ENCODE results near the gene GPR18.

GPR18 gene

GRCh38 chr13:99294198-99294597, 36.0 kb upstream of the GPR18 start:
- no peak overlapping the region for H3K4me3 ChIP-seq (ENCODE audit: severe bottlenecking)
- H3K4me1 ChIP-seq (ENCODE audit: insufficient read depth, poor library complexity, severe bottlenecking), result no peaks in the 10 kb centered on the region
- 0 out of 2 replicates have a peak, but pooled peaks cover 4% of the 10 kb centered on the region for H3K36me3 ChIP-seq (ENCODE audit: low read depth)
- no peak for TF ChIP-seq CTCF (IDR thresholded peaks at IDR 0.05; ENCODE audit: poor library complexity, severe bottlenecking)
- no peak overlapping the region for H3K27ac ChIP-seq (ENCODE audit: poor library complexity, severe bottlenecking)
- DNase-seq (ENCODE audit: low spot score), result no peak
- no peaks in the 10 kb centered on the region for H3K9me3 ChIP-seq (ENCODE audit: severe bottlenecking)
- no peaks in the 10 kb centered on the region for H3K27me3 ChIP-seq (ENCODE audit: insufficient read depth, poor library complexity, severe bottlenecking)
- no peak for ATAC-seq (ENCODE audit: low read depth)

DNA sequence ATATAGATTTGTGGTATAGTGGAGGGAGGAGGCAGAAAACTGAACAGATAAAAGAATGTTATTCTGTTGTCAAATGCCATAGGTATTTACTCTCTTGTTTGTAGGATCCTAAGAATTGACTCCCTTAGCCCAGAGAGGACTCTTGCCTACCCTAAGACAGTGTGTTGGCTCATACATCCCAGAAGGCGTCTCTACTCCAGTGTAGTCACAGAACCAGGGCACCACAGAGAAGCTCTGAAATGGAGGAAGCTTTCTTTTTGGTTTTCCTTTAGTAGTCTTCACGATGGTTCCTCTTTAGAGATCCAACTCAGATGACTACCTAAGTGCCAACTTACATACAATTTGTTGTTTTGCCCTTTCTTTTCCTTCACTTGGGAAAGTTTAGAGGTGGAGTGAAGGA, 35.0 kb upstream of the GPR18 start:
- Histone ChIP-seq H3K36me3 (ENCODE audit: low read depth) (0 out of 2 replicates have a peak, but pooled peaks cover 4% of the 10 kb centered on the region), H3K9me3 (ENCODE audit: severe bottlenecking) (no peaks in the 10 kb centered on the region), H3K4me1 (ENCODE audit: insufficient read depth, poor library complexity, severe bottlenecking) (no peaks in the 10 kb centered on the region), H3K27ac (ENCODE audit: poor library complexity, severe bottlenecking) (no peak overlapping the region), H3K4me3 (ENCODE audit: severe bottlenecking) (no peak overlapping the region), H3K27me3 (ENCODE audit: insufficient read depth, poor library complexity, severe bottlenecking) (no peaks in the 10 kb centered on the region)
- TF ChIP-seq CTCF (IDR thresholded peaks at IDR 0.05; ENCODE audit: poor library complexity, severe bottlenecking), result no peak
- ATAC-seq (ENCODE audit: low read depth) (no peak), DNase-seq (ENCODE audit: low spot score) (no peak)

DNA sequence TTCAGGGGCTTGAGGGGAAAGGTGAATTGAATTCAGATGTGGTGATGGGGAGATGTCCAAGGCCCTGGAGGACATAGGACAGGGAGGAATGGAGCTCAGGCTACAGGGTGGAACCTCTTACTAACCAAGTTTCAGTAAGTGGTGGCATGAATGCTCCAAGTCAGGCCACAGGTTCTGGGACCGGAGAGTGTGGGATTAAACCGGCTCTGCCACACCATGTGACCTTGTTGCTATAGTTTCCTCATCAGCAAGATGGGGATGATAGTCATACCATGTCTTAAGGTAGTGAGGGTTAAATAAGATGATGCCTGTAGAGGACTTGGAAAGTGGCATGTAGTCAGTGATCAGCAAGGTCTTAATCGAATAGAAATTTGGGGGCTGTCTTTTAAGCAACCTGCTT, 32.7 kb upstream of the GPR18 start:
- DNase-seq (ENCODE audit: low spot score) (no peak), ATAC-seq (ENCODE audit: low read depth) (no peak)
- no peaks in the 10 kb centered on the region for H3K4me1 ChIP-seq (ENCODE audit: insufficient read depth, poor library complexity, severe bottlenecking)
- no peak overlapping the region for H3K4me3 ChIP-seq (ENCODE audit: severe bottlenecking)
- TF ChIP-seq CTCF (IDR thresholded peaks at IDR 0.05; ENCODE audit: poor library complexity, severe bottlenecking), result no peak
- no peaks in the 10 kb centered on the region for H3K36me3 ChIP-seq (ENCODE audit: low read depth)
- H3K9me3 ChIP-seq (ENCODE audit: severe bottlenecking), result no peaks in the 10 kb centered on the region
- no peaks in the 10 kb centered on the region for H3K27me3 ChIP-seq (ENCODE audit: insufficient read depth, poor library complexity, severe bottlenecking)
- no peak overlapping the region for H3K27ac ChIP-seq (ENCODE audit: poor library complexity, severe bottlenecking)

- Histone ChIP-seq H3K27ac (ENCODE audit: poor library complexity, severe bottlenecking) (no peak overlapping the region), H3K4me1 (ENCODE audit: insufficient read depth, poor library complexity, severe bottlenecking) (no peaks in the 10 kb centered on the region), H3K4me3 (ENCODE audit: severe bottlenecking) (no peak overlapping the region), H3K27me3 (ENCODE audit: insufficient read depth, poor library complexity, severe bottlenecking) (no peaks in the 10 kb centered on the region), H3K36me3 (ENCODE audit: low read depth) (no peaks in the 10 kb centered on the region), H3K9me3 (ENCODE audit: severe bottlenecking) (no peaks in the 10 kb centered on the region)
- DNase-seq (ENCODE audit: low spot score), result no peak
- TF ChIP-seq CTCF (IDR thresholded peaks at IDR 0.05; ENCODE audit: poor library complexity, severe bottlenecking), result no peak
- ATAC-seq (ENCODE audit: low read depth), result no peak
Observed at GRCh38 chr13:99289674-99290337, 31.6 kb upstream of the GPR18 start.

GRCh38 chr13:99289271-99289670, 31.1 kb upstream of the GPR18 start:
- Histone ChIP-seq H3K4me1 (ENCODE audit: insufficient read depth, poor library complexity, severe bottlenecking) (no peaks in the 10 kb centered on the region), H3K27me3 (ENCODE audit: insufficient read depth, poor library complexity, severe bottlenecking) (no peaks in the 10 kb centered on the region), H3K27ac (ENCODE audit: poor library complexity, severe bottlenecking) (no peak overlapping the region), H3K4me3 (ENCODE audit: severe bottlenecking) (no peak overlapping the region), H3K36me3 (ENCODE audit: low read depth) (no peaks in the 10 kb centered on the region), H3K9me3 (ENCODE audit: severe bottlenecking) (no peaks in the 10 kb centered on the region)
- ATAC-seq (ENCODE audit: low read depth) (no peak), DNase-seq (ENCODE audit: low spot score) (no peak)
- TF ChIP-seq CTCF (IDR thresholded peaks at IDR 0.05; ENCODE audit: poor library complexity, severe bottlenecking), result no peak
